22Rv1 (cell line): ENCODE data around the gene NRXN3.

ENCODE experiments used
- ZFX ChIP-seq: fragments of 450-650 bp; IDR thresholded peaks from 2 replicates; pipeline ENCODE4 v1.6.1; 2017; ENCODE audit warnings: antibody characterized with exemption, borderline replicate concordance
- TF ChIP-seq, protein P1 (sequence below): fragments of 450-650 bp; IDR thresholded peaks from 2 replicates; pipeline ENCODE4 v1.5.1; 2017; ENCODE audit warnings: mild to moderate bottlenecking

DNA sequence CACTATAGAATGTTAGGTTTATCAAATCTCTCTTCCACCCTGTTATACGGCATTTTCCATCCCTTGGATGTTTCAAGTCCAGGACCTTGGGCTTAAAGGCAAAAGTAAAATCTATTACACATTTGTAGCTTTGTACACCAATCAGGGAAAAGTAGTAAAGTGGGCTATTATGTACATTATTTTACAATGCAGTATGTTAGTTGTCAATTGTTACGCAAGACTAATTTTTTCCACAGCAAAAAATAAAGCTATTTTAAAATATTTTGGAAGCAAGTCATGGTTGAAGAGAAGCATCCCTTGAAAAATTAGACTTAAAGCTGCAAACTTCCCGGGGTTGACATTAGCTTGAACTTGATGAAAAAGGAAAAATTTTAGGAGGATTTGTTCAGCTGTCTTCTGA lies 1564.9 kb downstream of the NRXN3 start:
- TF ChIP-seq, protein P1, sequence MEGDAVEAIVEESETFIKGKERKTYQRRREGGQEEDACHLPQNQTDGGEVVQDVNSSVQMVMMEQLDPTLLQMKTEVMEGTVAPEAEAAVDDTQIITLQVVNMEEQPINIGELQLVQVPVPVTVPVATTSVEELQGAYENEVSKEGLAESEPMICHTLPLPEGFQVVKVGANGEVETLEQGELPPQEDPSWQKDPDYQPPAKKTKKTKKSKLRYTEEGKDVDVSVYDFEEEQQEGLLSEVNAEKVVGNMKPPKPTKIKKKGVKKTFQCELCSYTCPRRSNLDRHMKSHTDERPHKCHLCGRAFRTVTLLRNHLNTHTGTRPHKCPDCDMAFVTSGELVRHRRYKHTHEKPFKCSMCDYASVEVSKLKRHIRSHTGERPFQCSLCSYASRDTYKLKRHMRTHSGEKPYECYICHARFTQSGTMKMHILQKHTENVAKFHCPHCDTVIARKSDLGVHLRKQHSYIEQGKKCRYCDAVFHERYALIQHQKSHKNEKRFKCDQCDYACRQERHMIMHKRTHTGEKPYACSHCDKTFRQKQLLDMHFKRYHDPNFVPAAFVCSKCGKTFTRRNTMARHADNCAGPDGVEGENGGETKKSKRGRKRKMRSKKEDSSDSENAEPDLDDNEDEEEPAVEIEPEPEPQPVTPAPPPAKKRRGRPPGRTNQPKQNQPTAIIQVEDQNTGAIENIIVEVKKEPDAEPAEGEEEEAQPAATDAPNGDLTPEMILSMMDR = no peak
- TF ChIP-seq ZFX = no peak
